Body of pancreas (tissue), 4 donors: ENCODE results near the gene LRRFIP1. TPM values are rescaled to one million over a fixed set of nuclear protein-coding genes. Genes with fewer than 3 reads are reported as not detected.

Source experiments
- ATAC-seq: fragments of 150-250 bp; one replicate; pipeline ENCODE4 v1.9.1; 2016
- DNase-seq, 4 donors: peaks; one replicate each; pipeline ENCODE4 v3.0.0-alpha.2; 2019
- H3K27ac ChIP-seq, 4 donors: fragments of 200-600 bp; sonication (generic); 1 replicate in 3 of 4; 2 replicates in 1 of 4; pipeline versions ENCODE4 v1.5.1 to v1.6.1; 2016 to 2019; ENCODE audit warnings: mild to moderate bottlenecking in 1 of 4, mixed read lengths in 1 of 4, moderate library complexity in 1 of 4
- H3K27me3 ChIP-seq, 2 donors: fragments of 200-600 bp; sonication (generic); one replicate each; pipeline ENCODE4 v1.6.0; 2016; ENCODE audit warnings: mild to moderate bottlenecking in 1 of 2
- H3K36me3 ChIP-seq, 2 donors: fragments of 200-600 bp; sonication (generic); replicated peaks in 1 of 2; 2 replicates each; pipeline ENCODE4 v1.5.1; 2016; ENCODE audit warnings: low read depth in 2 of 2; ENCODE audit not compliant: insufficient read depth in 1 of 2
- H3K4me1 ChIP-seq: fragments of 200-600 bp; sonication (generic); one replicate; pipeline ENCODE4 v1.6.0; 2016
- H3K4me3 ChIP-seq, 2 donors: fragments of 200-600 bp; sonication (generic); 1 replicate in 1 of 2; 2 replicates in 1 of 2; pipeline ENCODE4 v1.5.1; 2016 to 2019
- H3K9me3 ChIP-seq, 3 donors: fragments of 200-600 bp; sonication (generic); 1 replicate in 2 of 3; 2 replicates in 1 of 3; pipeline ENCODE4 v1.5.1; 2016
- POLR2A ChIP-seq, 3 donors: fragments of 450-650 bp; IDR thresholded peaks; one replicate each; pipeline ENCODE4 v1.6.1; 2016; ENCODE audit warnings: antibody characterized with exemption in 3 of 3, mild to moderate bottlenecking in 2 of 3
- WGBS, 2 donors: methylation state at CpG; one replicate each; pipeline ENCODE4 v1.1.5; 2017; 5-methylcytosine and 5-hydroxymethylcytosine counted together
- intact Hi-C: fragments of 100-400 bp; cut with DNase I; formaldehyde crosslinking; loops from one replicate; pipeline ENCODE4 v1.15.1; 2023
- total RNA-seq, 2 donors: library from RNA; depleted of rRNA; stranded (reverse); fragments of >200 nt; gene quantifications; one replicate each; pipeline ENCODE4 v1.1.0, GENCODE V29; 2016
- TF ChIP-seq, protein P1 (sequence below), 7 experiments: fragments of 450-650 bp in 4 of 7; fragments of 200-600 bp in 3 of 7; sonication (generic) in 3 of 7; IDR thresholded peaks; one replicate each; pipeline ENCODE4 v1.5.1; 2016 to 2019; ENCODE audit warnings: antibody characterized with exemption in 7 of 7

LRRFIP1 gene
- total RNA-seq, 2 donors from 2014 or later: 49.8 to 57.1 TPM

DNA sequence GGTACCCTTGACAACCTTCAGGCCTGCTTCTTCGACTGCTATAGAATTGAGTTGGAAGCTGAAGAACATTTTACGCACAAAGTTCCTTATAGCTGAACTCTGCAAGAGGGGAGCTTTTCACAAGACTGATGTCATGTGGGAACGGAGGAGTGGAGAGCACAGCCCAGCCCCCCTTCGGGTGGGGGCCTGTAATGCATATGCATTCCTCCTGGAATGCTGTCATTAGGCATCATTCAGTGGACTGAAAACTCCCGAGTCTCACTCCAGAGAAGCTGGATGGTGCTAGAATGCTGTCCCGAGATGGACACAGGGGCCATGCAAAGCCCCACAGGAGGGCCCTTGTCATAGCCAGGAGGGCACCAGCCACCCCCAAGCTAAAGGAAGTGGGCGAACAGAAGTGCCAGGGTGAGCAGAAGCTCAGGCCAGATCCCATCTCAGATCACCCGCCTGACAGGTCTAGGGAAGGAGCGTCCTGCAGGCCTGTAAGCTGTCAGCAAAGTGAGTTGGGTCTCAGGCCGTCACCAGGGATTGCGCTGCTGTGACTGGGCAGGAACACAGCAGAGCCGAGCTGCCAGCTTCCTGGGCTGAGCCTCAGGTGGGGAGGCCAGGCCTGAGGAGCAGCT, 127.3 kb downstream of the LRRFIP1 start:
- no peaks in the 10 kb centered on the region for H3K9me3 ChIP-seq
- H3K4me3 ChIP-seq: no peak overlapping the region
- WGBS, 2 donors: 81 to 92% methylated on average over 8 to 10 of the region's 12 CpGs
- H3K36me3 ChIP-seq: peaks cover 0 to 32% of the 10 kb centered on the region in 2 donors
- intact Hi-C loops: no loop called here
- DNase-seq (no peak), ATAC-seq (no peak)
- no peak for TF ChIP-seq POLR2A (IDR thresholded peaks at IDR 0.05)
- TF ChIP-seq, protein P1, sequence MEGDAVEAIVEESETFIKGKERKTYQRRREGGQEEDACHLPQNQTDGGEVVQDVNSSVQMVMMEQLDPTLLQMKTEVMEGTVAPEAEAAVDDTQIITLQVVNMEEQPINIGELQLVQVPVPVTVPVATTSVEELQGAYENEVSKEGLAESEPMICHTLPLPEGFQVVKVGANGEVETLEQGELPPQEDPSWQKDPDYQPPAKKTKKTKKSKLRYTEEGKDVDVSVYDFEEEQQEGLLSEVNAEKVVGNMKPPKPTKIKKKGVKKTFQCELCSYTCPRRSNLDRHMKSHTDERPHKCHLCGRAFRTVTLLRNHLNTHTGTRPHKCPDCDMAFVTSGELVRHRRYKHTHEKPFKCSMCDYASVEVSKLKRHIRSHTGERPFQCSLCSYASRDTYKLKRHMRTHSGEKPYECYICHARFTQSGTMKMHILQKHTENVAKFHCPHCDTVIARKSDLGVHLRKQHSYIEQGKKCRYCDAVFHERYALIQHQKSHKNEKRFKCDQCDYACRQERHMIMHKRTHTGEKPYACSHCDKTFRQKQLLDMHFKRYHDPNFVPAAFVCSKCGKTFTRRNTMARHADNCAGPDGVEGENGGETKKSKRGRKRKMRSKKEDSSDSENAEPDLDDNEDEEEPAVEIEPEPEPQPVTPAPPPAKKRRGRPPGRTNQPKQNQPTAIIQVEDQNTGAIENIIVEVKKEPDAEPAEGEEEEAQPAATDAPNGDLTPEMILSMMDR (IDR thresholded peaks at IDR 0.05): no peak
- no peak overlapping the region for H3K27ac ChIP-seq
- H3K4me1 ChIP-seq: no peaks in the 10 kb centered on the region
- no peaks in the 10 kb centered on the region for H3K27me3 ChIP-seq

DNA sequence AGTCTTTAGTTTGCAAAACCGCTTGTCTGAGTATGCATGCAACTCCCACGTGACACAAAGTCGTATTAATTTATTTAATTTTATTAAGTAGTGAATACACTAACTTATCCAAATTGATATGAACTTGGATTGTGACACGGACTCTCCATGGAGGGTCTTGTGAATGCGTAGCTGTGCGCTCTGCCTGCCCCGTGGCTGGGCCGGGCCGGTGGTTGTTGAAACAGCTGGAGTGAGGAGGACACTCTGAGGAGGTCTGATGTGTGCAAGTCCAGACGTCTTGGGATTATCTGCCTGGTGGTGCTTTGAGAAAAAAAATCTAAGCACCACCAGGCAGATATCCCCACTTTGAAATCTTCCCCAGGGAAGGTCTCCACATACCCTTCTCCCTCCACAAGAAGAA, 130.2 kb downstream of the LRRFIP1 start:
- H3K9me3 ChIP-seq: no peaks in the 10 kb centered on the region
- TF ChIP-seq, protein P1 (IDR thresholded peaks at IDR 0.05): no peak
- TF ChIP-seq POLR2A (IDR thresholded peaks at IDR 0.05): no peak
- H3K36me3 ChIP-seq: peaks cover 0 to 35% of the 10 kb centered on the region in 2 donors
- no peaks in the 10 kb centered on the region for H3K4me1 ChIP-seq
- intact Hi-C loops: no loop called here
- H3K4me3 ChIP-seq: no peak overlapping the region
- no peak for DNase-seq
- no peak overlapping the region for H3K27ac ChIP-seq
- ATAC-seq: no peak
- no peaks in the 10 kb centered on the region for H3K27me3 ChIP-seq
- WGBS, 2 donors: 88 to 90% methylated on average over 10 of the region's 10 CpGs

GRCh38 chr2:237758185-237758584, 130.8 kb downstream of the LRRFIP1 start:
- H3K36me3 ChIP-seq: peaks cover 0 to 39% of the 10 kb centered on the region in 2 donors

GRCh38 chr2:237759176-237759575, 131.8 kb downstream of the LRRFIP1 start:
- DNase-seq (no peak), ATAC-seq (no peak)
- TF ChIP-seq, protein P1 (IDR thresholded peaks at IDR 0.05): no peak
- TF ChIP-seq POLR2A (IDR thresholded peaks at IDR 0.05): no peak
- no peak overlapping the region for H3K27ac ChIP-seq
- H3K36me3 ChIP-seq: peaks cover 0 to 36% of the 10 kb centered on the region in 2 donors
- no peaks in the 10 kb centered on the region for H3K9me3 ChIP-seq
- intact Hi-C loops: no loop called here
- WGBS, 2 donors: 89 to 90% methylated on average over 9 to 10 of the region's 10 CpGs
- H3K4me3 ChIP-seq: no peak overlapping the region
- H3K27me3 ChIP-seq: no peaks in the 10 kb centered on the region
- H3K4me1 ChIP-seq: no peaks in the 10 kb centered on the region

More at GRCh38 chr2:237758185-237758584, 130.8 kb downstream of the LRRFIP1 start:
- TF ChIP-seq, protein P1 (IDR thresholded peaks at IDR 0.05): no peak
- no peak for TF ChIP-seq POLR2A (IDR thresholded peaks at IDR 0.05)
- ATAC-seq (no peak), DNase-seq (no peak)
- WGBS, 2 donors: 90 to 91% methylated on average over 10 of the region's 10 CpGs
- Histone ChIP-seq H3K27ac (no peak overlapping the region), H3K4me1 (no peaks in the 10 kb centered on the region), H3K9me3 (no peaks in the 10 kb centered on the region), H3K27me3 (no peaks in the 10 kb centered on the region), H3K4me3 (no peak overlapping the region)
- intact Hi-C loops: no loop called here
